SIG-M5 (cell line): ENCODE results near the gene ASB14.
"Not testable (repeated sequence)": the region's sequence is repeated elsewhere in the genome, so short reads cannot be mapped to it uniquely, and the experiment has no call there.

Source experiments
- DNase-seq: peaks from one replicate; lab custom pipeline; 2025; lab: John Stamatoyannopoulos, UW

Gene ASB14

DNA sequence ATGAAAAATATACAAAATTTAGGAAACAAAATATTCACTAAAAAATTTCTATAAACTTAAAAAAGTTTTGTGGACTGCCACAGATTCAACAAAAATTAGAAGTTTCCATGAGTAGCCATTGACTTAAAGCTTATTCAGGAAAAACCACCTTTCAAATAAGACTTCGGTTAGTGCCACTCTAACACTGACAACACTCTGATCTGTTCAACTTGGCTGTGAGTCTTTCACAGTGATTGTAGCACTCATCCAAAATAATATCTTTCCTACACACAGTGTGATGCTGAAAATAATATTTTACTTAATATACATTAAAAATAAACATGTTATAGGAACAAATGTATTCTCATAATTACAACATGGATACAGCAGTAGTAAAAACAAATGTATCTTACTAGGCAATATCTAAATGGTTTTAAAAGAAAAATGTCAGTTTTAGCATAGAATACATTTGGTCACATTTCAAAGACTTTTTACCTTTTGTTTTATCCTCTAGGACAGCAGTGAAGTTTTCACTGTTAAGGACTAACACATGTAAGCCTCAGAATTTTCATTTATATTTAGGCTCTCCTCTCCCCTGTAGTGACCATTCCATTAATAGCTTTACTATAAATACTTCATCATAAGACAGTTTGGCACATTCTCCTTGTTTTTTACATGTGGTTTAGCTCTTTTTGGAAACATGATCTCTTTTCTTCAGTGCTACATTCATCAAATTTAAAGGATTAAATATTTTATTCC, at the start of gene ASB14:
Gene ASB14, minus strand, starts transcription at position 527 of the 738 bp plus-strand sequence. CDS start 652 bp downstream, outside the sequence.
- DNase-seq = no peak

DNA sequence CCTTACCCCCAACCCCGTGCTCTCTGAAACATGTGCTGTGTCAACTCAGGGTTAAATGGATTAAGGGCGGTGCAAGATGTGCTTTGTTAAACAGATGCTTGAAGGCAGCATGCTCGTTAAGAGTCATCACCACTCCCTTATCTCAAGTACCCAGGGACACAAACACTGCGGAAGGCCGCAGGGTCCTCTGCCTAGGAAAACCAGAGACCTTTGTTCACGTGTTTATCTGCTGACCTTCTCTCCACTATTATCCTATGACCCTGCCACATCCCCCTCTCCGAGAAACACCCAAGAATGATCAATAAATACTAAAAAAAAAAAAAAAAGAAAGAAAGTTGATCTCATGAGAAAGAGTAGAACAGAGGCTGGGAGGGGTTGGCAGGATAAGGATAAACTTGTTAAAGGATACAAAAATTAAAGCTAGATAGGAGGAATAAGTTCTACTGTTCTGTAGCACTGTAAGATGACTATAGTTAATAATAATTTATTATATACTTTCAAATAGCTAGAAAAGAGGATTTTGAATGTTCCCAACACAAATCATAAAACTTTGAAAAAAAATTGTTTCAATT, 46.7 kb upstream of the ASB14 start:
- DNase-seq = not testable (repeated sequence)

DNA sequence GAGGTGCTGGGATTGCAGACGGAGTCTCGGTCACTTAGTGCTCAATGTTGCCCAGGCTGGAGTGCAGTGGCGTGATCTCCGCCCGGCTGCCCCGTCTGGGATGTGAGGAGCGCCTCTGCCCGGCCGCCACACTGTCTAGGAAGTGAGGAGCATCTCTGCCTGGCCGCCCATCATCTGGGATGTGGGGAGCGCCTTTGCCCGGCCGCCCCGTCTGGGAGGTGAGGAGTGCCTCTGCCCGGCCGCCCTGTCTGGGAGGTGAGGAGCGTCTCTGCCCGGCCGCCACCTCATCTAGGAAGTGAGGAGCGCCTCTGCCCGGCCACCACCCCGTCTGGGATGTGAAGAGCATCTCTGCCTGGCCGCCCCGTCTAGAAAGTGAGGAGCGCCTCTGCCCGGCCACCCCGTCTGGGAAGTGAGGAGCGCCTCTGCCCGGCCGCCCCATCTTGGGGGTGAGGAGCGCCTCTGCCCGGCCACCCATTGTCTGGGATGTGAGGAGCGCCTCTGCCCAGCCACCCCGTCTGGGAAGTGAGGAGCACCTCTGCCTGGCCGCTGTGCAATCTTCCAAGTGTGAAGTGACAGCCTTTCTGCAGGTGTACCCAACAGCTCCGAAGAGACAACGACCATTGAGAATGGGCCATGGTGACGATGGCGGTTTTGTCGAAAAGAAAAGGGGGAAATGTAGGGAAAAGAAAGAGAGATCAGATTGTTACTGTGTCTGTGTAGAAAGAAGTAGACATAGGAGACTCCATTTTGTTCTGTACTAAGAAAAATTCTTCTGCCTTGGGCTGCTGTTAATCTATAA, 46.0 kb upstream of the ASB14 start:
- not testable (repeated sequence) for DNase-seq

DNA sequence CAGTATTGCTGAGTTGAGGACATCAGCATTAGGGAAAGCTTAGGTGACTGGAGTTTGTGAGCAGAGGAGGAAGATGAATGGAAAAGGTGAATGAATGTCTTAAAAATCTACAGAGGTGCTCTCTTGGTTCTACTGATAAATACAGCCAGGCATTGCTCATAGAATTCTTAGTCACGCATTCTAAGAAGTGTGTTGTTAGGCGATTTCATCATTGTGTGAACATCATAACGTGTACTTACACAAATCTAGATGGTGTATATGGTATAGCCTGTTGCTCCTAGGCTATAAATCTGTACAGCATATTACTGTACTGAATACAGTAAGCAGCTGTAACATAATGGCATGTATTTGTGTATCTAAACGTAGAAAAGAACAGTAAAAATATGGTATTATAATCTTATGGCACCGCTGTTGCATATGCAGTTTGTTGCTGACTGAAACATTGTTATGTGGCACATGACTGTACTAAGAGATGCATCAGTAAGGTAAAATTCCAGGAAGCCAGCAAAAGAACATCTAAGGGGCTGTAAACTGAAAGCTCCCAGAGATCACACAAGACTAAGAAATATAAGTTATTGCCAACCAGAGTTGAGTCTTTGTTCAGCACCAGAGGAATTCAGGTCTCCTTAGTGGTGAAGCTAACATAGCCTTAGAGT, 42.9 kb upstream of the ASB14 start:
- no peak for DNase-seq

DNA sequence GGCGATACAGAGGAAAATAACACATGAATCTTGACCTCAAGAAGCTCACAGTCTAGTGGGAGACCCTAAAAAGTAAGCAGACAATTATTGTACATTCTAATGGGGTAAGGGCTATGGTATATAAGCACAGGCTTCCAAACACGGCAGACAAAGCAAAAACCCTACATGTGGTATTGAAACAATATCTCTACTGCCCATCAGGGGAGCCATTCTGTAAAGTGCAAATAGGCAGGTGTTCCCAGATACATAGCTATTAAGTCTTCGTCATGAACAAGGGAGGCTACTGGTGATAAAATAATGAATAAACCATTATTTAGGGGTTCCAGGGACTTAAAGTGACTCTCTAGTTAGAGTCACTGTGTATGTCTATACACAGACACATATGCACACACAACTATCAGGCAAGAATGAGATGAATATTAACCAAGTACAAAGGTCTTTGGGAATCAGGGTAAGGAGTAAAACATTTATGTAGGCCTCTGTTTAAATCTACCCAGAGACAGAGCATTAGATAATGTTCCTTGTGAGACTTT, 38.7 kb upstream of the ASB14 start:
- DNase-seq = no peak

DNA sequence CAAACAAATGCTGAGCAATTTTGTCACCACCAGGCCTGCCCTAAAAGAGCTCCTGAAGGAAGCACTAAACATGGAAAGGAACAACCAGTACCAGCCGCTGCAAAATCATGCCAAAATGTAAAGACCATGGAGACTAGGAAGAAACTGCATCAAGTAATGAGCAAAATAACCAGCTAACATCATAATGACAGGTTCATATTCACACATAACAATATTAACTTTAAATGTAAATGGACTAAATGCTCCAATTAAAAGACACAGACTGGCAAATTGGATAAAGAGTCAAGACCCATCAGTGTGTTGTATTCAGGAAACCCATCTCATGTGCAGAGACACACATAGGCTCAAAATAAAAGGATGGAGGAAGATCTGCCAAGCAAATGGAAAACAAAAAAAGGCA, 34.0 kb upstream of the ASB14 start:
- DNase-seq = not testable (repeated sequence)

DNA sequence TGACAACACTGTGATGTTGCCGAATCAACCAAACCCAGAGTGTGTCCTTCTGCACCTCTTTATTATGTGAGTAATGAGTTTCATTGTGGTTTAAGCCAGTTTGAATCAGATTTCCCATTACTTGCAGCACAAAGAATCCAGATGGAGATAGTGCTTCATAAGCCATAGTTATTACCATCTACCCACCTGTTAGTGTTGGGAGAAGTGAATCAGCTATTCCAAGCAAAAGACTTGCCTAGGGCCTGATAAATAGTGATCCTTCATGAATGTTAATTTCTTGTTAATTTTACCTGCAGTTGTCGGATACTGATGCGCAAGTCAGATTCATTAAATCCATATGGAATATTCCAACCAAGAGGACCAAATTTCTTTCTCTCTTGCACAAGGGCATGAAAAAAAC, 21.7 kb upstream of the ASB14 start:
- DNase-seq = no peak

DNA sequence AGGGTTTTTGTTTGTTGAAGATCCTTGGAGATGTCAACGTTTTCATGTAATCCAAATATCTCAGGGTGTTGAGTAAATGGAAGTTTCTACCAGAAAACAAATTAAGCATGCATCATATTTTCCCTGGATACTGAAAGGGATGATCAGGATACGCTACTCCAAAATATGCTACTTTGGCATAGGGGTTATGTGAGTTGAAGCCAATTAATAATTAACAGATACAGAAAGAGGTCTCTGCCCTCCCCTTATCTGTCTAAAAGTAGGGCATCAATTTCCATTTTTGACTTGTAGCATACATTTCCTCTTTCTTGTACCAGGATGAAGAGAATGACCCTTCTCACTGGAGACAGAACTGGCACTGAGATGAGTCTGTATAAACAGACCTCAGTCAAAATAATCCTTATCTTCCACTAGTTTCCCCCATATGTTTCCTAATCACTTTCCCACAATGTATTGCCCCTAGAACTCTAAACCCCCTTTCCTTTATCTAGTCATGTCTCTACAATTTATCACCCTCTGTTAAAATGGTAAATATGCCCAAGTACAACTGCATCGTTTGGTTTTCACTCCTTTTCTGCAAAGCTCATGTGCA, 17.4 kb upstream of the ASB14 start:
- DNase-seq = no peak

DNA sequence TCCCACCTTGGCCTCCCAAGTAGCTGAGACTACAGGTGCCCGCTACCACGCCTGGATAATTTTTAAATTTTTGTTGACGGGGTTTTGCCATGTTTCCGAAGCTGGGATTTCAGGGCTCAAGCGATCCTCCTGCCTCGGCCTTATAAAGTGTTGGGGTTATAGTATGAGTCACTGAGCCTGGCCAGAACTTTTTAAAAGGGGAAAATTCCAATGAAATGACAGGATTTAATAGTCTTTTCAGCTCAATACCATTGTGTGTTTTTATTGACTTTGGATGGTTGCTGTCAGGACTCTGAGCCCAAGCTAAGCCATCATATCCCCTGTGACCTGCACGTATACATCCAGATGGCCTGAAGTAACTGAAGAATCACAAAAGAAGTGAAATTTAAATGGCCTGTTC, 11.0 kb upstream of the ASB14 start:
- DNase-seq = not testable (repeated sequence)

DNA sequence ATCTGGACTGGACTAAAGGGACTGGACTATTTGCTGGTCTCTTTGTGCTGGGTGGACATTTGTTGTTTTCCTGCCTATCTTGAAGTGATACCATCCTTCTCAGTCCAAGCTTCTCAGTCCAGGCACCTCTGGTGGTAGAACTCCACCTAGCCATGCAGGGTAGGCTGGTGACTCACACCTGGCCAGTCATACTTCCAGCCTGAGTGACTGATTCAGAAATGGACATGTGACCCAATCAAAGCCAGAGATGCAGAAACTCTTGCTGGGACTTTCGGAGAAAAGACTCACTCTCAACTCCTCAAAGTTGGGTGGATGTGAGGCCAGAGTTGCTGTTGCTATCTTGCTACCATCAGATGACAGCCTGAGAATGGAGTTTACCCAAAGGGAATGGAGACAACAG, 5.6 kb upstream of the ASB14 start:
- no peak for DNase-seq

DNA sequence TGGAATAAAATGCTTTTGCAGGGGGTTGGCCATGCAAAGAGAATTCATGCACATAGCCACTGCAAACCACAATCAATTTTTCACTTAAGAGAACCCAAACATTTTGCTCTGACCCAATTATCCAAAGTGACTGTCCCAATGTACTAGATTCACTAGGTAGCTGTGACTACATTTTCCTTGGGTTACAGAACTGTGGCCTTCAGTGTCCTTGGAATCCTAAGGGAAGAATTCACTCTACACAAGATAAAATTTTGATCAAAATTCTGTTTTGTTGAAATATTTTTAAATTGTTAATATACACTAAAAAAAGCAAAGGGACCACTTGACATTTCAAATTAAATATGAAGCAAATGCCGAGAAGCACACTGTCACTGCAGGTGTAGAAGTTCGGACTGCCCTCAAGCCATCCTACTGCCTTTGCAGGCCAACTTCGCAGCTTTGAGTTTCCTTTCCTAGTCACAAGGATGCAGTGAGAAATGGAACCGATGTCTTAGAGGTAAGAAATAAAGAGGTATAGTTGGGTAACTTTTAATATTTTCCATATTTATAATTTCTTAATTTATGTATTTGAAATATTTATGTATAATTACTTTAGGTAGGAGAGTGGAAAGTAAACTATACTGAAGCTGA, 527 bp upstream of the ASB14 start:
- no peak for DNase-seq

DNA sequence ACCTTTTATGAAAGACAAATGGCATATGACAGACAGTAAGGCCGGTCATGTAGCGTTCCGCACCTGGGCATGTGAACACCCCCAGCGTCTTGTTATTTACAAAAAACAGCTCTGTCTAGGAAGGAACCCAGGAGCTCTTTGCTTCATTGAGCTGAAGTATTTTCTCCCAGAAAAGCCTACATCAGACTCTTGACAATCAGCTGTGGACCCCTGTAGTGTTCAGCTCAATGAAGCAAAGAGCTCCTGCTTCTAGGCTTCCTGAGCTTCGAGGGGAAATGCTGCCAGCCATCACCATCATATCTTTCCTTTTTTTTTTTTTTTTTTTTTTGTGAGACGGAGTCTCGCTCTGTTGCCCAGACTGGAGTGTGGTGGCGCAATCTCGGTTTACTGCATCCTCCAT, 4.1 kb downstream of the ASB14 start:
- no peak for DNase-seq

DNA sequence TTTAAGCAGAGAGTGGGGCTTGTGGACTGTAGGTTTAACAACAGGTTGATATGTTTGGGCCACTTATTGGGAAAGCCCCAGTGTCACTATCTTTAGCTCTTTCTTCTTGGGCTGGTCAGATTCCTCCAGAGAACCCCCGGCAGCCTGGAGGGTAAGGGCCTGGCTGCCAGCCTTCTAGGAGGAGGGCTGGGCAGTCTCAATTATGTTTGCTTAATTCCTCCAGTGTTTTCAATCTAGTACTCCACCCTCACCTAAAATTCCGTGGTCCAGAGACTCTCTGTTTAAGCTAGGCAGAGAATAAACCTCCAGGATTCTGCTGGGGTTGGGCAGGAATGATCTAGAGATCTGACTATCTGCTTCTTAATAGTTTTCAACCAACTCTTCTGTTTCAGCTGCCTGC, 5.3 kb downstream of the ASB14 start:
- no peak for DNase-seq

DNA sequence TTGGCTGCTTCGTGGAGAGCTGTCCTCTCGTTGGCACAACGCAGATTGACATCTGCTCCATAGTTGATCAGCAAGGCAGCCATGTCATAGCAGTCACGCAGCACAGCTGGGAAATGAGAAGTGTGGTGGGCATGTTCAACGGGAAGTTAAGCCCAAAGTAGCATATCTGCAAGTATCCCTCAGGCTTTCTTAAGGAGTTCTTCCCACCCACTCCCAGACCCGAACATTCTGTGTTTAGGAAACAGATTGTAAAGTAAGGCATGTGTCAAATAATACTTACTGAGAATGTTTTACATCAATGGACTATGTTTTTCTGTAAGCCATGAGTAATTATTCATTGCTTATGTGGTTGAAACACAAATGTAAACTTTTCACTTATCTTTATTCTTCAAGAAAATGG, 9.2 kb downstream of the ASB14 start:
- no peak for DNase-seq

DNA sequence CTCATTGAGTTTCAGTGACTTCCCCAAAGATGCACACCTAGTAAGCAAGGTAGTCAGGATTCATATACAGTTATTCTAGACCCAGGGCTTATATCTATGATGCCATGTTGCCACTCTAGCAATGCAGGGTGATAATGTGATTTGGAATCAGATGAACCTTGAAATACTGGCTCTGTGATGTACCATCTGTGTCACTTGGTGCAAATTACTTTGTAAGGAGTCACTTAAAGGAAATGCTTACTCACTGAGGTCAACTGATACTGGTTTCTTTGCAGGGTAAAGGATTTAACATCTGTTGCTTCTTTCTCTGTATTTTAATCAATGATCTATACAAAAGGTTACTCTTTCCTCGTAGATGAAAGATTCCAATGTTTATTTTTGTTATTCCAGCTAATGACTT, 10.8 kb downstream of the ASB14 start:
- no peak for DNase-seq

DNA sequence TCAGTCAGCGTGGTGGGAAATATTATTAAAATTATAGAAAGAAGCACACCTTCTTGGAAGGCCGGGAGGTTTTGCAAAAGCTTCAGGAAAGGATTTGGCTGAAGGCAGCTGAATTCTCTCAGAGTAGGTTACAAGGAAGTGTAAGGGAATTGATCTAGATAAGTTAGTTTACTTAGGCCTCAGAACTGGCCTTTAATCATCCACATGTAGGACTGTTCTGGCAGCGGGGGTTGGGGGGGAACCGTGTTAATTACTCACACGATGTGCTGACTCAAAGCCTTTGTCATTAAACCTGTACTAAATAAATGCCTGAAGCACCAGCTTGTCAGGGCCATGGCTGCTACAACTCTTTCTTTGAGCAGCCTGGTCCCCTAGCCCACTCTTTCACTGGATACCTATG, 12.8 kb downstream of the ASB14 start:
- no peak for DNase-seq

DNA sequence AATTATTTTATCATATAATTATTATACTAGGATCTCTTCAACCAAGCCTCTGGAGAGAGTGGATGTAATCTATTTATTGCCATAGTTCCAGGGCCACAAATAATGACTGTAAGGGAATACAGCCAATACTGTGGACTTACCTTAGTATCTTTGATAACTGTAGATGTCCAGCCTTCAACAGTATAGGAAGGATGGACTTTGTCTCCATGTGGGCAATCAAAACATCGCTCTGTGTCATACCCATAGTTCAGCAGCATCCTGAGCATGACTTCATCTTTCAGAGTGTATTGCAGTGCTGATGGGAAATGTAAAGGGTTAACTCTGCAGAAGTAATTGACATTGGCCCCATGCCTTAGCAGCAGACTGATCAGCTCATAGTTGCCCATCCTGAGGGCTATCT, 14.2 kb downstream of the ASB14 start:
- no peak for DNase-seq

DNA sequence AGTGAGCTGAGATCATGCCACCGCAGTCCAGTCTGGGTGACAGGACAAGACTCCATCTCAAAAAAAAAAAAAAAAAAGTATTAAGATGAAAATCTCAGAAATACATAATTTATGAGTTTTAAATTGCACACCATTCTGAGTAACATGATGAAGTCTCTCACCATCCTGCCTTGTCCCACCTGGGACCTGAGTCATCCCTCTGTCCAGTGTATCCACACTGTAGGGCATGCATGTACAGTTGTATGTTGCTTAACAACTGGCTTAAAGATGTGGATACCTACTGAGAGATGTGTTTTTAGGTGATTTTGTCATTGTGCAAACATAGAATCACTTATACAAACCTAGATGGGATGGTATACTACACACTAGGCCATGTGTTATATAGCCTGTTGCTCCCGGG, 17.1 kb downstream of the ASB14 start:
- no peak for DNase-seq

DNA sequence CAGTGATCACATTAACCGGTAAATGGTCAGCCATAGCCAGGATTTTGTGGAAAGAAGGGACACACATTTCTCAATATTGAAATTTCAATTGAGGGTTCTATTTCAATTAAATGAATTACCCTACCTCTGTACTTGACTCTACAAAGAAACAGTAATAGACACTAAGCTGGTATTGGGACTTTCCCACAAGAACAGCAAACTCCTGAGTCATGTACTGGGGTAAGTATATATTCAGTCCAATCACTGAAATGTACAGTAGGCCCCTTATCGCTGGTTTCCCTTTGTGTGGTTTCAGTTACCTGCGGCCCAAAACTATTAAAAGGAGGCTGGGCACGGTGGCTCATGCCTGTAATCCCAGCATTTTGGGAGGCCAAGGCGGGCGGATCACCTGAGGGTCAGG, 17.6 kb downstream of the ASB14 start:
- no peak for DNase-seq

DNA sequence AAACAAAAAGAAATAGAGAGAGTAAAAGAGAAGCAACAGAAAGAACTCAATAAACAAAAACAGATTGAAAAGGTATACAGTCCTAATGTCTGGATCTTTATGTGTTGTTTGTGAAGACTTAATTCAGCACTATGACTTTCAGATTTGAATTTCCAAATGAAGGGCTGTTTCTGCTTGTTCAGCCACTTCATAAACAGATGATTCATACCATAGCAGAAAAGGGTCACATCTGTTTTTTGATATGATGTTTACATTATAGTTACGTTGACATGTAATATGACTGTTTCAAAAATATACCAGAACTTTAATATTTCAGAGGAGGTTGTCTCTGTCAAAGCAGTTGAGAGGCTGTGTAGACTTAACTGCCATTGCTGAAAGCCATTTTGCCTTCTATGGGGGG, 24.1 kb downstream of the ASB14 start:
- DNase-seq = no peak

DNA sequence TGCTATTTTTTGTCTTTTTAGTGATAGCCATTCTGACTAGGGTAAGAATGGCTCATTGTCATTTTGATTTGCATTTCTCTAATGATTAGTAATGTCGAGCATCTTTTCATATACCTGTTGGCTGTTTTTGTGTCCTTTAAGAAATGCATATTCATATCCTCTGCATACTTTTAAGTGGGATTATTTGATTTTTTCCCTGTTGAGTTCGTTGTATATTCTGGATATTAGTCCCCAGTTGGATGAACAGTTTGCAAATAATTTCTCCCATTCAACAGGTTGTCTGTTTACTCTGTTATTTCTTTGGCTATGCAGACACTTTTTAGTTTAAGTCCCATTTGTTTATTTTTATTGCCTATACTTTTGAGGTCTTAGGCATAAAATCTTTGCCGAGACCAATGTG, 30.6 kb downstream of the ASB14 start:
- no peak for DNase-seq

DNA sequence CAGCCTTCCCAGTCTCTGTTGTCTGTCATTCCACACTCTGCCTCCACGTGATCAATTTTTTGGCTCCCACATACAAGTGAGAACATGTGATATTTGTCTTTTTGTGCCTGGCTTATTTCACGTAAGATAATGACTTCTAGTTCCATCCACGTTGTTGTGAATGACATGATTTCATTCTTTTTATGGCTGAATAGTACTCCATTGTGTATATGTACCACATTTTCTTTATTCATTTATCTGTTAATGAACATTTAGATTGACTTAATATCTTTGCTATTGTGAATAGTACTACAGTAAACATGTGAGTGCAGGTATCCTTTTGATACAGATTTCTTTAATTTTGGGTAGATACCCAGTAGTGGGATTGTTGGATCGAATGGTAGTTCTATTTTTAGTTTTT, 31.4 kb downstream of the ASB14 start:
- DNase-seq = no peak
